Epidermal melanocyte (primary cell): ENCODE measurements around the gene CDKN1C.

Experiments
- DNase-seq: peaks from one replicate; pipeline ENCODE4 v3.0.0; 2011; ENCODE audit warnings: low spot score; ENCODE audit not compliant: insufficient read length

Gene CDKN1C

DNA sequence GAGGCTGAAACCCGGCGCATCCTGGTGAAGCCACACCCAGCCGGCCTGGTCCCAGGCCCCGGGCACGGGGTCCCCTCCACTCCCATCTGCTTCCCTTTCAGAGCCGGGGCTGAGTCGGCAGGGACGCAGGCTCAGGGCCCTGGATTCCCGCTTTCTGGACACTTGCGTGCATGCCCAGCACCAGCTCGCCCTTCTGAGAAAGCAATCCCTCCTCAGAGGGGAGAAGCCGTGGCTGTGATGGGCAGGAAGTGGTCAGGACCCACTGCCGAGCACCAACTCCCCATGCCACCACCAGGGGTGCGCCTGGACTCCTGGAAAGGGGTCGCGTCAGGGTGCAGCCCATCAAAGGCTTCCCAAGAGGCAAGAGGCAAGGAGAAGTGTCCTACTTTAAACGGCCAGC, 15.1 kb downstream of the CDKN1C start:
- no peak for DNase-seq

DNA sequence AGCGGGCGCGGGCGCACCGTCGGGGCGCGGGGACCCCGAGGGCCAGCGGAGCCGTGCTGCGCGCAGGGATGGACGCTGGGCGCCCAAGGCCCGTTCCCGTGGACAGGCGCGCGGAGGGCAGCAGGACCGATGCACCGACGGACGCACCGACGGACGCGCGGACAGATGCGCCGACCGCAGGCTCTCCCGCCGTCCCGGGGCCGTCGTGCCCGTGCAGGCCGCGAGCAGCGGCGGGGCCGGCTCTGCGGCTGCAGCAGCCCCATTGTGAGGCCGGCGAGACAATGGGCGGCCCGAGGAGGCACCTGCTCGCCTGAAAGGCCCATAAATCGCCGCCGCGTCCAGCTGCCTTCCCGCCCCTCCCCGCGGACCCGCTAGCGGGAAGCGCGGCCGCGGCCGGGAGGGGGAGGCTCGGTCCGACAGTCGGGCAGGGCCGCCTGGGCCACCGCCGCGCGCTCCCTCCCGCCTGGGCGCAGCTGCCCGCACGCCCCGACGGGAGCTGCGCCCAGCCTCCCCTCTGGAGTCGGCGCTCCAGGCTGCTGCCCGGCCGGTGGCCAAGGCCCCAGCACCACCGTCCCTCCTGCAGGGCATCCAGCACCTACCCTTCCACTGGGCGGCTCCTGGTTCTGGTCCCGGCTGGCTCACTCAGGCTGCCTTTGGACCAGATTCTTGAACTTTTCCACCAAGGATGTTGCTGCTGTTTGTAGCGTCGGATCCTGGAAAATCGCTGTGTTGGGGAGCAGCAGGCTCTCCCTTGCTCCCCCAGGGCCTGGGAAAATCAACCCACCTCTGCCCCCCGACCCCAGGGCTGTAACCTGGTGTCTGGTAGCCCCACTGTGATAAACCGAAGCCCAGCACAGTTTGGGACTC, 15.8 kb downstream of the CDKN1C start:
- no peak for DNase-seq

DNA sequence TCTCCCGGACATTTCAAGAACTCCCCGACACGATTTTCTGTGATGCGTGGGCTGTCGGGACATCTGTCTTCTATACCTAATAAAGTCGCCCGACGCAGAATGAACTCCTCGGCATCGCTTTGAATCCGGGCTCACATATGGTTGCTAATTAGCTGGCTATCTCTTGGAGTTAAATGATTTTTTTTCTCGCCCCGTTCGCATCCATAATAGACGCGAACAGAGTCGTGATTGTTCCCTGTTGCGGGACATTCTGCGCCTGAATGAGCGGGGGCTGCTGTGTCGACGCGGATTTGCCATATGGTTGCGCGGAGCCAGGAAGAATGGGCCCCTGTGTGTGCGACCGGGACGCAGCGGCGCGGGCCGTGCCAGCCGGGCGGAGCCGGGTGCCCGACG, 16.4 kb downstream of the CDKN1C start:
- DNase-seq = no peak

- DNase-seq = no peak
These were observed 17.0 kb downstream of the CDKN1C start for GRCh38 chr11:2868506-2869133.

GRCh38 chr11:2867722-2868505, 17.7 kb downstream of the CDKN1C start:
- no peak for DNase-seq

- DNase-seq = no peak
These were observed 18.4 kb downstream of the CDKN1C start for GRCh38 chr11:2867142-2867541.

GRCh38 chr11:2865922-2866577, 19.5 kb downstream of the CDKN1C start:
- DNase-seq = no peak

DNA sequence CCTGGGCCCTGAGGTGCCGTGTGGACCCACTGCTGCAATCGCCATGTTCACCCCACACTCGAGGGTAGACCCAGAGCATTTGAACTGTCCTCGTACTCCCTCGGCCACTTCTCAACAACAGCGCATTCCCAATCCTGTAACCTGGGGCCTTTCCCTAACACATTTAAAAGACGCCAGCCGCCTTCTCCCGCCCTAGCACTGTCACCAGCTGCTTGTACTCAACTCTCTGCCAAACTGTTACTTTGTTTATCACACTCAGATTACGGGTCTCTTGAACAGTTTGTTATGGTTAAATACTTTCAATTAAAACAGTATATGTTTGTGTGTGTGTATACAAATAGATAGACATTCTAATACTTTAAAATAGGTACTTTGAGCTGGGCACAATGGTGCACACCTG, 20.7 kb downstream of the CDKN1C start:
- DNase-seq = no peak

DNA sequence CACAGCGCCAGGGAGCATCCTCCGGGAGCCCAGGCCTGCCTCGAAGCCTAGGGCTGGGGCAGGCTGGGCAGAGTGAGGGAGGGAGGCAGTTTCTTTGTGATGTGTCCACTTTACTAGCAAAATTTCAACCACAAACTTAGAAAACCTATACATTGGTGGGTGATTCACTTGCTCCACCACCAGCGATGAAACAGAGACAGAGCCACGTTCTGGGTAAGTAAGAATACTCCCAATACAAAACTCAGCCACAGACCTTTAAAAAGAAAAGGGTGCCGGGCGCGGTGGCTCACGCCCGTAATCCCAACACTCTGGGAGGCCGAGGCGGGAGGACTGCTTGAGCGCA, 22.3 kb downstream of the CDKN1C start:
- DNase-seq = no peak

GRCh38 chr11:2862395-2863275, 22.9 kb downstream of the CDKN1C start:
- no peak for DNase-seq

DNA sequence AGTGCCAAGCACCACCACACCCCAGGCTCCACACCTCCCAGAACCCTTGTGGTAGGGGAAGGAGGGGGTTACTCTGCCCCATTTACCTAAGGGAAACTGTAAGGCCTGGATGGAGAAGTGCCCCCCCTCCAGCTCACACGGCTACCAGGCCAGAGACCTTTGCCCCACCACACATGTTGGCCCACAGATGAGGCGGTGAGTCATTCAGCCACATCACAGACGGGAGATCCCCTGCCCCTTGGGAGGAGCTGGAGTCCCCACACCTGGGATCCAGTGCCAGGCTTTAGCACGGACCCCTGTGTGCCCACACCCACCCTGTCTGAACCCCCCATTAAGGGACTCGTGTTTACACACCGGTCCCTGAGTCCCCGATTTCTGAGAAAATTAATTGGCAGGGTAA, 24.9 kb downstream of the CDKN1C start:
- no peak for DNase-seq

DNA sequence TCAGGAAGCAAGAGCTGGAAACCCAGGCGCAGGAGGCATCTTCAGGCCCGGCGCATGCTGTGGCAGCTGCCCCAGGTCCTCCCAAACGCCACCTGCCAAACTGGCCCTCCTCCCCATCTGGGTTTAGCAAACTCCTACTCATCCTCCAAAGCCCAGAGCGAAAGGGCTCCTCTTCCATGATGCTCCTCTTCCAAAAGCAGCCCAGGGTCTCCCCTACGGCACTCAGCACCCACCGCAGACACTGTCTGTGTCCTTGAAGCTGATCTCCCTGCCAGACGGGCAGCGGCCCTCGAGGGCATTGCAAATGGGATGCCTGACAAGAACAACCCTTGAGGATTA, 25.9 kb downstream of the CDKN1C start:
- DNase-seq = no peak

DNA sequence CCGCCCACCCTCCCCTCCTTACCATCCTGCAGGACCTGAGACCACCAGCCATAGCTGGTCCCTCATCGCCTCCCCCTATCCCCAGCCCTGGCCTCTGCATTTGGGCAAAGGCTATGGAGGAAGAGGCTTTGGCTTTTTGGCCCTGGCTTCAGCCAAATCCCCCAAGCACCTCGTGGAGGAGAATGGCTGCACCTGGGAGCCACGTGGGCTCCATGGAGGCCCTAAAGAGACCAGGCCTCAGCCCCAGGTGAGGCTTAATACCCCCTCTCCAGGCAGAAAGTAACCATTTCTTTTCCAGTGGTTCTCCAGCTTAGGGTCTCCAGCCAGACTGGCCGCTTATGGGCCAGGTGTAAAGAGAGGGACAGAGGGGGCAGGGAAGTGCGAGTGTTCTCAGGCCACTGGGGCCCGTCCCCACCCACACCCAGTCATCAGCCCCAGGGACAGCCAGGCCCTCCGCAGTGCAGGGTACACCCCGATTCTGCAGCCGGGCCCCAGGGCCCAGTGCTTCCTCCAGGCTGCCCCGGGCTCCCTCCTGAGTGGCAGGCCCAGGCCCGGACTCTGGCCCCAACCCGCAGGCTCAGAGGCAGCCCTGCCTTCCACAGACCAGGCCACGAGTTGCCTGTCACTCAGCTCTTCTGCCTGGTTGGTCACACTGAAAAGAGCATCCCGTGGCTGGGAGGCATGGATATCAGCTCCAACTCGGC, 26.4 kb downstream of the CDKN1C start:
- no peak for DNase-seq

- DNase-seq = no peak
These were observed 27.7 kb downstream of the CDKN1C start for GRCh38 chr11:2857918-2858317.

- DNase-seq = no peak
These were observed 28.3 kb downstream of the CDKN1C start for GRCh38 chr11:2857276-2857675.

GRCh38 chr11:2855162-2855561, 30.4 kb downstream of the CDKN1C start:
- no peak for DNase-seq

GRCh38 chr11:2853997-2854560, 31.5 kb downstream of the CDKN1C start:
- DNase-seq = no peak

DNA sequence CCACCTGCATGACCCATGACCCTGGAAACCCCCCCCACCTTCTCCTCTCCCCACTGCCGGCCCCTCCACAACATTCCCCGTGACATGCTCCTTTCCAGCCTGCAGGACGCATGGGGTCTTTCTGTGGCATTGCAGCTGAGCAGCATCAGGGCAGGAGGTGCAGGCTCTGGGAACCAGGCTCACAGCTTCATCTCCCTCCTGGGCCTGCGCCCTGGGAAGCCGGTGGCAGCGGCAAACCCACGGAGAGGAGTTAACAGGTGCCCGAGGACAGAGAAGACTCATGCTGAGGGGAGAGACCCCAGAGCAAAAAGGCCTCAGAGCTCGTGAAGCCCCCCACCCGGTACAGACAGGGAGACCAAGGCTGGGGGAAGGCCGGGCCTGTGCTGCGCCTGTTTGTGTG, 32.2 kb downstream of the CDKN1C start:
- DNase-seq = no peak

DNA sequence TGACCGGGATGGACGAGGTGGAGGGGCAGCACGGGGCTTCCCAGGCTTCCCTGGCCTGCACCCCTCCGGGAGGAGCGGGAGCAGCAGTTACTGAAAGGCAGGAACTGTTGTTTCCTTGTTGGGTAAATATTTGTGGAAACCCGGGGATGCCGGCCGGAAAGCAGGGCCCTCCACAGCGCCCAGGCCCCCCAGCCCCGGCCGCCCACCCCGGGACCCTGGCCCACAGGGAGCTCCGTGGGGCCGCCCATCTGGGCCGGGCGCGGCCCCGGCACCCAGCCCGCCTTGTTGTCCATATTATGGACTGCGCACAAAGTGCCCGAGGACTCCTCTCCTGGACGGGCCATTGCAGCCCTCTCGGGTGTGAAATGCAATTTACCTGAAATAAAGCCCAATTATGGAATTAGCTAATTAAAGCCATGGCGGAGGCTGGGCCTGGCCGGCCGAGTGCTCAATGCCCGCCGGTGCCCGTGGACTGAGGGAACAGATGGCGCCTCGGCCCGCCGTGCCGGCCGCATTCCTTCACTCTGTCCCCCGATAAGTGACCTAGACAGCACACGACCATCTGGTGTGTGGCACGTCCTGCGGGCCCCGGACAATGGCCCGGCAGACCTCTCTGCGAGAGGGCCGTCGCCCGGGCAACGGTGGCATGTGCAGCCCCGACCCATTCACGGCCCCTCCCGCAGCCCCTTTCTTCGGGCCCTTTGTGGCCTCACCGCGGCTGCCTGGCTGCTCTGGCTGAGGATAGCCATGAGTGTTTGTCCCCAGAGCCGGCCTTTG, 35.4 kb downstream of the CDKN1C start:
- DNase-seq = no peak
